Activated CD8-positive, alpha-beta memory T cell treated with anti-CD3 and anti-CD28 coated beads for 4 hours (primary cell): ENCODE results near the gene RXRA.

ENCODE experiments used
- DNase-seq, 2 donors: peaks; one replicate each; pipeline ENCODE4 v3.0.0-alpha.2; 2020; ENCODE audit warnings: low read depth in 2 of 2

RXRA gene

DNA sequence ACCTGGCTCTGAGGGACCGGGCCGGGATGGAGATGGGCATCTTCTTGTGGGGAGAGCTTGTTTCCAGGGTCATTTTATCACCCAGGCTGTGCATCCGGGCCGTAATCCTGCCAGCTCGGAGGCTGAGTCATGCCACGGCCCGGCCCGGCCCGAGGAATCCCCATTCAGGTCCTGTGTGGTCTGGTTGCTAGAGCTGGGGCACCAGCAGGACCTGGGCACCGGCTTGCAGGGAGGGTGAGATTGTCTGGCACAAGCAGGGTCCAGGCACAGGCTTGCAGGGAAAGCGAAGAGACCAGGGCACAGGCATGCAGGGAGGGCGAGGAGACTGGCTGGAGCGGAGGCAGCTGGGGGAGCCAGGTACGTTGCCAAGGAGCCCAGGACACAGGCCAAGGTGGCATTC is 106.8 kb downstream of the RXRA start:
- no peak for DNase-seq

DNA sequence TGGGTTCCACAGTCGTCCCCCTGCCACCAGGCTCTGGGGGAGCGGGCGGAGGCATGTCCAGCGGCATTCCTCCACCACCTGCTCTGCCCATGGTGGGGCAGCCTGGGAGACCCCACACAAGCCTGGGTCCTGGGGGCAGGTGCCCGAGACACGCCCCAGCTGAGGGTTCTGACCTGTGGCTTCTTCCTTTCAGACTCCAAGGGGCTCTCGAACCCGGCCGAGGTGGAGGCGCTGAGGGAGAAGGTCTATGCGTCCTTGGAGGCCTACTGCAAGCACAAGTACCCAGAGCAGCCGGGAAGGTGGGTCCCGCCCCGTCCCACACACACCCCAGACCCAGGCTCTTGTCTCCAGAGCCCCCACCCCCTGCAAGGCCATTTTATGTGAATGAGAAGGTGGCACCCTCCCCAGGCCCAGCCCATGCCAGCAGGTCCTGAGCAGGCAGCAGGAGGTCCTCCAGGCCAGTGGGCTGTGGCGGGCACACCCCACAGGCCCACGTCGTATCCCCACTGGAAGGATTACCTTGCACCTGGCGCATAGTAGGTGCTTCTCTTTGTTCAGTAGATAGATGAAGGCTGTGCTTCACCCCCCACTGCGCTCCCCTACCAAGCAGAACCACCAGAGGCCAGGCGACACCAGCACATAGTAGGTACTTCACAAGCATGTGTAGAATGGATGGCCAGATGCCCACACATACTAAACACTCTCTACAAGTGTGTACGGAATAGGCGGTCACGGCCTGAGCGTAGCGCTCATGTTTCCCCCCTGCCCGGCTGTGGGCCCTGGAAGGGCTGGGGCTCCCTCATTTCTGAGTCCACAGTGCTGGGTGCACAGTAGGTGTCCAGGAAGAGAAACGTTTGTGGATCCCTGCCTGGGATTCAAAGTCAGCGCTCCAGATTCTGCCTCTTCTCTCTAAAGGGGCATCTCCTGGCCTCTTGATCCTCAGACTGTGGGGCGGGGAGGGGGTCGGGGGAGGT is 107.9 kb downstream of the RXRA start:
- no peak for DNase-seq

DNA sequence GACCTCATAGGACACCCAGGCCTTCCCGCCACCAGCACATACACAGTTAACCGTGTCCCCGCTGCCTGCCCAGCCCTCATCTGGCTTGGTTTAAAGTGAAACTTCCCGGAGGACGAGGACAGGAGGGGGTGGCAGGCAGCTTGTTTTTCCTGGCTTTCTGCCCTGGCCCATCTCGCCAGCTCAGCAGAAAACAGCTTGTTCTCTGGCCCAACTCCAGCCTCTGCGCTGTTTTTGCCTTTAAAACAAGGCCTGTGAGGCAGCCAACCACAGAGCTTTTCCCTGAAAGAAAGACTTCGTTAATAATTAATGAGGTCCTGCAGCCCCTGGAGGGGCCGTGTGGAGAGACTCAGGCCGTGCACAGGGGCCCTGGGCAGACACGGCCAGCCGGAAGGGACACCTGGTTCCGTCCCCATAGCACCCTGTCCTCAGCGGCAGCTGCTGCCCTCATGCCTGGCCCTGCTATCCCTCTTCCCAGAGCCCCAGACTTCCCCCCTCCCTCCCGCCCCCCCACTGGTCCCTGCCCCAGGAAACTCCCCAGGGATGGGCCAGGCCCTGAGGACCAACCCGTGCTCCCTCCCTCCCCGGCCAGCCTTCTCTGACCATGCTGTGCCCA is 108.7 kb downstream of the RXRA start:
- no peak for DNase-seq

DNA sequence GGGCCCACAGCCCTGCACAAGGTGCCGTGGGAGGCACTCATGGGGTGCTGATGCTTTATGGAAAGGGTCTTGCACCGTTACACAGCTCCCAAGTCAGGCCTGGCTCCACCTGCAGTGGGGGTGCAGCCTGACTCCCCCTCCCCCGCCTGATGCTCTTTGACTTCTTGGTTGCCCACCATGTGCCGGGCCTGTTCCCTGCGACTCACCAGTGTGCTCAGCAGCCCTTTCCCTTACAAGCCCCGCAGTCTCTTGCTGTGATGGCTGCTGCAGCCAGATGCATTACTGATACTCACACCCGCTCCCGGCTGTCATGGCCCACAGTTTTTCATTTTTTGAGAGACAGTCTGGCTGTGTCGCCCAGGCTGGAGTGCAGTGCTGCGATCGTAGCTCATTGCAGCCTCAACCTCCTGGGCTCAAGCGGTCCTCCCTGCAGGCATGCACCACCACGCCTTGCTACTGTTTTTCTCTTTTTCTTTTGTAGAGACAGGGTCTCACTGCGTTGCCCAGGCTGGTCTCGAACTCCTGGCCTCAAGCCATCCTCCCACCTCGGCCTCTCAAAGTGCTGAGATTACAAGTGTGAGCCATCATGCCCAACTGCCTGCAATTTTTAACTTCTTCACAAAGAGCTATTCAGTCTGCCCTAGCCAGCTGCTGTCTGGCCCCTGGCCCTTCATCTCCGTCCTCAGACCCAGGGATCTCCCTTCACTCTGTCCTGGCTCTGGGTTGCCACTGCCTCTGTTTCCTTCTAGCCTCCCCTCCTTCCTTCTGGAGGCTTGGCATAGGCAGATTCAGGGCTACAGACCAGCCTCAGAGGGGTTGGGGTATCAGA is 109.5 kb downstream of the RXRA start:
- no peak for DNase-seq

DNA sequence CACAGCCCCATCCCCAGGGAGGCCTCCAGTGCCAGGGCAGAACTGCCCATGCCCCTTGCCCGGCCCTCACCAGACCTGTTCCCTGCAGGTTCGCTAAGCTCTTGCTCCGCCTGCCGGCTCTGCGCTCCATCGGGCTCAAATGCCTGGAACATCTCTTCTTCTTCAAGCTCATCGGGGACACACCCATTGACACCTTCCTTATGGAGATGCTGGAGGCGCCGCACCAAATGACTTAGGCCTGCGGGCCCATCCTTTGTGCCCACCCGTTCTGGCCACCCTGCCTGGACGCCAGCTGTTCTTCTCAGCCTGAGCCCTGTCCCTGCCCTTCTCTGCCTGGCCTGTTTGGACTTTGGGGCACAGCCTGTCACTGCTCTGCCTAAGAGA is 110.1 kb downstream of the RXRA start:
- DNase-seq = no peak

DNA sequence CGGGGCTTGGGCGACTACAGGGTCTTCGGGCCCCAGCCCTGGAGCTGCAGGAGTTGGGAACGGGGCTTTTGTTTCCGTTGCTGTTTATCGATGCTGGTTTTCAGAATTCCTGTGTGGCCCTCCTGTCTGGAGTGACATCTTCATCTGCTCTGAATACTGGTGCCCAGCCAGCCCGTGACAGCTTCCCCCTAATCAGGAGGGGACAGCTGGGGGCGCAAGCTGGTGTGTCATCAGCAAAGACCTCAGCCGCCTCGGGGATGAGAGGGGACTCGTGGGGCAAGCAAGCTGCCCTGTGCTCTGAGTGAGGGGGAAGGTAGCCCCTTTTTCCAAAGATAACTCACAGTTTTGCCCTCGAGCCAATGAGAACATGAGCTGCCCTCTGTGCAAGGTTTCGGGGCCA is 110.7 kb downstream of the RXRA start:
- DNase-seq = no peak

DNA sequence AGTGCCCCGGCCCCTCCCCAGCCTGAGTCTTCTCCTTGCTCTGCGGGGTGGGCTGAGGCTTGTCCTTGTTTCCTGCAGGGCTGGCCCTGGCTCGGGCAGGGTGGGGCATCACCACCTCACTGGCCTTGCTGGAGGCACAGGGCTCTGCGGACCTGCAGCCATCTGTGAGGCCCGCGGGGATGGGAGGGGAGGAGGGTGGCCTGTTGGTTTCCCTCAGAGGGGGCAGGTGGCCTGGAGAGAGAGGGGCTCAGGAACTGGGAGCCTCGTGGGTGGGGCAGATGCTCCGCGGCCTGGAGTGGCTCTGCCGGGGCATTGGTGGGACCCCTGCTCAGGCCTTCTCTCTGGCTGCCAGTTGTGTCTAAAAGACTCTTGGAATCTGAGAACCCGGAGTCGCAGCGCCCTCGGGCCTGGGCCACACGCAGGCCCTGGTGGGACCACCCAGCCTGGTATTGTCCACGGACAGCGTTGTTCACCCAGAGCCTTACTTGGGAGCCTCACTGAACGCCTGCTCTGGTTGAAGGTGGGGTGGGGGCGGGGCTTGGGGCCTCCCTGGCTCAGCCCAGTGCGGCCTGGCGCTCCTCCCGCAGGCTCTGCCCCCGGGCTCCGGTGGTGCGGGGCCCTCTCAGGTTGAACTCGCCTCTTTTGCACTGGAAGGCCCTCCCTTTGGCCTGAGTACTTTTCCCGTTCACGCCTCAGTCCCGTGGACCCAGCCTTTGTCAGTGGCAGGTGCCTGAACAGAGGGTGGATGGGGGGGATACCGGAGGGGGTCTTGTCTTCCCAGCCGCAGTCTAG is 111.3 kb downstream of the RXRA start:
- no peak for DNase-seq

DNA sequence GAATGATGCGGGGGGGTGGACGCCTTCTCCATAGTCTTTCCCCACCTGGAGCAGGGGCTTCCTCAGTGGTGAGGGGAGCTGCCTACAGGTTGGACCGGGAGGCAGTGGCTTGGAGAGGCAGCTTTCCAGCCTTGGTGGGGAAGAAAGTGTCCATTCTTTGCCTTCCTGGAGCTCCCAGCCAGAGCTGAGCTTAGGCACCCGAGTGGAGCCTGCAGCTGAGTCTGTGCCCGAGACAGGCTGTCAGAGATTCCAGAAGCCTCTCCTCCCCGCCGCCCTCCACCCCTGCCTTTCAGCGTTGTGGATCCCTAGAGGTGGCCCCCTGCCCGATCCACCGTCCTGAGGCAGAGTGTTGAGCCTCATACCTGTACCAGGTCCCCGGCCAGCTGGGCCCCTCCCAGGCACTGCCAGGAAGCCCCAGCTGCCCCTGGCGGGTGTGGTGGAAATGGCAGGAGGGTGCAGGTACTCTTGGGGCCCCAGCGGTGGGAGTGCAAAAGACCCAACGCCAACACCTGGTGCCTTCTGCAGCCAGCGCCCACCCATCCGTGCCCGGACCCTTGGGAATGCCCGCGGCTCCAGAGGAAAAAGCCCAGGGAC is 112.0 kb downstream of the RXRA start:
- DNase-seq = no peak

DNA sequence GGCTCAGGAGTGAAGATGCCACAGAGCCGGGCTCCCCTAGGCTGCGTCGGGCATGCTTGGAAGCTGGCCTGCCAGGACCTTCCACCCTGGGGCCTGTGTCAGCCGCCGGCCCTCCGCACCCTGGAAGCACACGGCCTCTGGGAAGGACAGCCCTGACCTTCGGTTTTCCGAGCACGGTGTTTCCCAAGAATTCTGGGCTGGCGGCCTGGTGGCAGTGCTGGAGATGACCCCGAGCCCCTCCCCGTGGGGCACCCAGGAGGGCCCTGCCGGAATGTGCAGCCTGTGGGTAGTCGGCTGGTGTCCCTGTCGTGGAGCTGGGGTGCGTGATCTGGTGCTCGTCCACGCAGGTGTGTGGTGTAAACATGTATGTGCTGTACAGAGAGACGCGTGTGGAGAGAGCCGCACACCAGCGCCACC is 113.1 kb downstream of the RXRA start:
- DNase-seq = no peak

DNA sequence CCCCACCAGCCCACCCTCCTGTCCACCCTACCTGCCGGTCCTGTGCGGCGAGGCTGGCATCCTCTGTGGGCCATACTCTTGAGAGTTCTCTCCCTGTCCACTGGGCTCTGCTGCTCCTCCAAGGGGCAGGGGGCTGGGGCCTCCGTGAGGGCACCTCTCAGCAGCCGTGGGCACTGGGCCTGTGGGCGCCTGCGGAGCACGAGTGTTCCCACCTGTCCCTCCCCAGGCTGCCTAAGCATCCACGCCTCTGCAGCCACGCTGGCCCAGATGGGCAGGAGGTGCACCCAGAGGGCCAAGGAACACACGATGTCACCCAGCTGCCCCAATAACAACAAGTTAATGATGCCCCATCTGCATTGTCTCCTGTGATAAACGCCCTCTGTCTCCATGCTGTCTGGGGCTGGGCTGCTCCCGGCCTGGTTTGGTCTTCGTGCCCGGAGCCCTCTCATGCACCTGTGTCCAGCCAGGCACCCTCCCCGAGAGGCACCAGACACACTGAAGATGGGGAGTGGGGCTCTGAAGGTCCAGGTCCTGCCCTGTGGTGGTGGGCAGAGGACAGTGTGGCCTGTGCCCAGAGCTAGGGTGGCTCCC is 114.5 kb downstream of the RXRA start:
- no peak for DNase-seq

DNA sequence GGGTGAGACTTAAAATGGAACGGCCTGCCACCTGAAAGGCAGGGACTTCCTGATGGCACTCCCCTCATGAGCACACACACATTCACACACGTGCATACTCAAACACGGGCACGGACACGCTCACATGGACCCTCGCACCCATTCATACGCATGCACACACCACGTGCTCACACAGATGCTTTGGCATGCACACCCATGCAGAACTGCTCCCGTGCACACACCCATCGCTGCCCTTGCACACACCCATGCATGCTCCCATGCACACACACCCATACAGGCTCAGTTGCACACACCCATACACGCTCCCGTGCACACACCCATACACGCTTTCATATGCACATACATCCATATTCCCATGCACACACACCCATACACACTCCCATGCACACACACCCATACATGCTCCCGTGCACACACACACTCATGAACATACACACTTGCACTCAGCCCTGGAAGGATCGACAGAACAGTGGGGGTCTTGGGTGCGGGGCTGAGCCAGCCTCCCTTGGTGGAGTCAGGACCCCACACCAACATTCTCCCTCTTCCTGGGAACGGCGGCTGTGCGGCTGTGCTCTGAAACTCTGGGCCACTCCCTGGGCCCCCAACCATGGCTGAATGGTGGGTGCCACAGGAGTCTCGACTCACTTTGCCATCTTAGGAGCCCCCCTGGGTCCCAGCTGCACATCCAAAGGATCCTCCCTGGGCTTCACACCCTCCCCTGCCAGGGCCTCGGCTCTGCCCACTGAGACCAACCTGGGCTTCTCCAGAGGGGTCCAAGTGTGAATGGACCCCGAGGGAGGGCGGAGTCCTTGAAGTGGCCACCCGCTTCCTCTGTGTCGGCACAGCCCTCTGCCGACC is 115.2 kb downstream of the RXRA start:
- DNase-seq = no peak

DNA sequence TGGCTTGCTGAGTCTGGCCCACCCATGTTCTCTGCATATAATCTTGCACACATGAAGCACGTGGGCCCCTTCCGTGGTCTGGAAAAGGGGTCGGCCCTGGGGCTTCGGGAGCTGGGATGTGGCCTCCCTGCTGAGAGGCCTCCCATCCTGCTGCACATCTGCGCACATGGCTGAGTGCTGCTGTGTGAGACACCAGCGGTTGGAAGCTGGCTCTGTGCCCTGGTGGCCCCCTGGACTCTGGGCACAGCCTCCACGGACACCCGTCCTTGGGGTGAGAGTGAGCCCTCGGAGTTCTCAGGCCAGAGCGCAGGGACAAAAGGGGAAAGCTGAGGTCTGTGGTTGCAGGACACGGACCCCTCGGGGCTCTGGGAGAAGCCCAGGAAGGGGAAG is 115.8 kb downstream of the RXRA start:
- no peak for DNase-seq

DNA sequence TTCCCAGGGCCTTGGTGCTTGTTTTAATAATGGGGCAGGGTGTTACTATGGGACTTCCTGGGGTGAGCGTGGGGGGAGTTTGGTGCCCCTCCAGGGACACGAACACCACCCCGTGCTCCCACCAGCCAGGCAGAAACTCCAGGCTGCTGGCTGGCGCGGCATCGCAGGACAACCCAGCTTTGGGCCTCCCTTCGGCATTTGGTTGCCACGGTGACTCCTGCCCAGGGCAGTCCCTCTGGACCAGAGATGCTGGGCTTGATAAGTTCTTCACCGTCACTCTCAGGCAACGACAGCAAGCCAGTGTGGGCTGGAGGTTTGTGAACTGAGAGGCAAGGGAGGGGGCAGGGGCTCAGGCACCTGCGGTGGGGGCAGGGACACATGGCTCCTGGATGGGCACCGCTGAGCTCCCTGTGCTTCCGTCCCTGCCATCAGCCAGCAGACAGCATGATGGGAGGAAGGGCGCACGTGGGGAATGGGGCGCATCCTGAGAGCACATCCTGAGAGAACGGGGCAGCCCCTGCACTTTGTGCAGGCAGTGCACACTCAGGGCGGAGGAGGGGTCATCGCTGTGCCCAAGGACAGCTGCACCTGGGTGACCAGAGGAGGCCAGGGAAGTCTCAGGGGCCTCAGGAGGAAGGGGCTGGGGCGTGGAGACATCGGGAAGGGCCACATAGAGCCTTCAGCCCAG is 116.4 kb downstream of the RXRA start:
- no peak for DNase-seq

DNA sequence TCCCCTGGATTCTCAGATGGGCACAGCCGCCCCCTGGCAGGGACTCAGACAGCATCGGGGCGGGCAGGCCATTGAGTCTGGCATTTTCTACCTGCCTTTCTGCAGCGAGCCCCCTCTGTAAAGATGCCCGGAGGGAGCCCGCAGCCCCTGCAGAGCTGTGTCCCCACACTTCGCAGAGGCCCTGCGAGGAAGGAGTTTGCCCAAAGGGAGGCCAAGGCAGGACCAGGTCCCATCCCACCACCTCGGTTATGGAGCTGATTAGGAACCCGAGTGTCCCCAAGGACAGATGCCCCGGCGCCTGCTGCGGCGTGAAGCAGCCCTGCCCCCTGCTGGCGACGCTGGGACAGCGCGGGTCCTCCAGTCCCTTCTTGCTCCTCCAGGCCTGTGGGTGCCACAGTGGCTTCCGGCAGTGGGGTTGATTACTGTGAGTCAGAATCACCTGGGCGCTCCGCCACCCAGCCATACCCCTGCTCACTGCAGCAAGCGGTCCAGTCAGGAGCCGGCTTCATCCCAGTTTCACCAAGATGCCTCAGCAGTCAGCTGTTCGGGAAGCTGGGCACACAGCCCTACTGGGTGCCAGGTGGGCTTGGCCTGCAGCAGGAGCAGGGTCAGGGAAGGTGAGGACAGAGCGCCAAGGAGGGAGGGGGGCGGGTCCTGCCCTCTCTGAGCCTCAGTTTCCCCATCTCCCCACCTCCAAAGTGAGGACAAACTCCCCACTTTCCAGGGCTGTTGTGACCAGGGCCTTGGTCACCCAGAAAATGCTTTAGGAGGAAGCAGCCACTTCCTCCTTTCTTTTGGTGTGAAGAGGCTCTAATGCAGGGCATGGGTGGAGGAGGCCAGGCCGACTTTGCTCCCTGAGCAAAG is 117.2 kb downstream of the RXRA start:
- DNase-seq = peak; percentile 73 to 83

DNA sequence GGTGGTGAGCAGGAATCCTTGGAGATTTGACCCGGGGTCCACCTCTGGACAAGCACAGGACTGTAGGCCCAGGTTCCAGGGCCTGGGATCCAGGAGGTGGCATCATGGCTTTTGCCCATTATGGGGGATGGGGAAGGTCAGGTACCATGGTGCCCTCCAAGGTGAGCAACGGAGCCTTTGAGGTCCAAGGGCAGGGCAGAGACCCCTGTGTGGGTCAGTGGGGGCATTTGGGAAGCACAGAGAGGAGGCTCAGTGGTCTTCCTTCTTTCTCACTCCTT is 117.7 kb downstream of the RXRA start:
- DNase-seq = no peak

DNA sequence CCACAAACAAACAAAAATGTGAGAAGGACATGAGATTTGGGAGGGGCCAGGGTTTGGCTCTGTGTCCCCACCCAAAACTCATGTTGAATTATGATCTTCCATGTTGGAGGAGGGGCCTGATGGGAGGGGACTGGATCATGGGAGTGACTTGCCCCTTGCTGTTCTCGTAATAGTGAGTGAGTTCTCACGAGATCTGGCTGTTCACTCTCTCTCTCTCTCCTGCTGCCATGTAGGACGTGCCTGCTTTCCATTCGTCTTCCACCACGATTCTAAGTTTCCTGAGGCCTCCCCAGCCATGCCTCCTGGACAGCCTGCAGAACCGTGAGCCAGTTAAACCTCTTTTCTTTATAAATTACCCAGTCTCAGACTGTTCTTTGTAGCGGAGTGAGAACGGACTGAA is 118.7 kb downstream of the RXRA start:
- DNase-seq = no peak

DNA sequence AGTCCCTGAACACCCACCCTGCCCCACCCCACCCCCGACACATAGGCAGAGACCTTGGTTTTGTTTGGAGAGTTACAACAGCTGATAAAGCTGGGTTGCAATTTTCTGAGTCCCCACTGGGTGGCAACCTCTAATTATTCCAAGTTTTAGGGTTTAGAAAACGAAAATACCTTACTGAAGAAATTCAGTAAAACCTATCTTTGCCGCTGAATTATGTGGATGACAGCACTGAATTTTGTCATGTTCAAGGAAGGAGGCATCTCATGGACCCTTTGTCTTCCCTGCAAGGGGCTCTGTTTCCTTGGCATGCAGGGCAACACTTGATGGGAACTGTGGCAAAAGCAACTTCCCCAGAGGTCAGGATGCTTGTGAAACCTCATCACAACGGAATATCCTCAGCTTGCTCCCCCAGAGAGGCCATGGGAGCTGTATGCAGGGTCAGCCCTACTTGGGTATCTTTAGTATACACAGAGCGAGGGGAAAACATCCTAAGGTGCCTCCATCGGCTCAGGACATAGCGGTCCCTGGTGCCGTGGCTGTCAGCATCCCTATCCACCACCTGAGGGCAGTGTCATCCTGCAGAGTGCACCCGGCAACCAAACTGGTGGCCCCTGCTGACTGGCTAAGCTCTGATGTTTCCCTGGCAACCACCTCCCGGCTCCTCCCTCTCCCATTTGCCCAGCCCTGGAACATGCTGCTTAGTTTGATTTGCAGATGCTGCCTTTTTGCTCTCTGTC is 123.1 kb downstream of the RXRA start:
- peak; percentile 59 to 77 for DNase-seq
